Upper lobe of left lung (tissue), 4 donors: ENCODE data around the gene ZC3H7B.

ENCODE experiments used
- POLR2A ChIP-seq, 4 donors: fragments of 450-650 bp; IDR thresholded peaks; one replicate each; pipeline ENCODE4 v1.5.1; 2016 to 2017; ENCODE audit warnings: antibody characterized with exemption in 4 of 4, mild to moderate bottlenecking in 2 of 4
- TF ChIP-seq, protein P1 (sequence below), 6 experiments: fragments of 450-650 bp in 4 of 6; fragments of 200-600 bp in 2 of 6; sonication (generic) in 2 of 6; IDR thresholded peaks; one replicate each; pipeline ENCODE4 v1.5.1; 2016 to 2019; ENCODE audit warnings: antibody characterized with exemption in 6 of 6

DNA sequence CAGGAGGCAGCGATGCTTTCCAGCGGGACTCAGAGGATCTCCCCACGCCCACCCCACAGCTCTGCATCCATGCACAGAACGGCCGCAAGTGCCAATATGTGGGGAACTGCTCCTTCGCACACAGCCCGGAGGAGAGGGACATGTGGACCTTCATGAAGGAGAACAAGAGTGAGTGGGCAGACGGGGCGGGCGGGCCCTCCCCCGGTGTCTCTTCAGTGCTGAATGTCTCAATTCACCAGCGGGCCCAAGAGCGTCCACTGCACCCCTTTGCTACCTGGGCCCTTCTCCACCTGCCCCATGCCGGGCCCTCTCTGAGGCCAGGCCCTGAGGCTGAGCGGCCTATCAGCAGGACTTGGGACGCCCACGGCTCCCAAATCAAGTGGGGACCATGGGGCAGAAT is 54.6 kb downstream of the ZC3H7B start:
- TF ChIP-seq, protein P1, sequence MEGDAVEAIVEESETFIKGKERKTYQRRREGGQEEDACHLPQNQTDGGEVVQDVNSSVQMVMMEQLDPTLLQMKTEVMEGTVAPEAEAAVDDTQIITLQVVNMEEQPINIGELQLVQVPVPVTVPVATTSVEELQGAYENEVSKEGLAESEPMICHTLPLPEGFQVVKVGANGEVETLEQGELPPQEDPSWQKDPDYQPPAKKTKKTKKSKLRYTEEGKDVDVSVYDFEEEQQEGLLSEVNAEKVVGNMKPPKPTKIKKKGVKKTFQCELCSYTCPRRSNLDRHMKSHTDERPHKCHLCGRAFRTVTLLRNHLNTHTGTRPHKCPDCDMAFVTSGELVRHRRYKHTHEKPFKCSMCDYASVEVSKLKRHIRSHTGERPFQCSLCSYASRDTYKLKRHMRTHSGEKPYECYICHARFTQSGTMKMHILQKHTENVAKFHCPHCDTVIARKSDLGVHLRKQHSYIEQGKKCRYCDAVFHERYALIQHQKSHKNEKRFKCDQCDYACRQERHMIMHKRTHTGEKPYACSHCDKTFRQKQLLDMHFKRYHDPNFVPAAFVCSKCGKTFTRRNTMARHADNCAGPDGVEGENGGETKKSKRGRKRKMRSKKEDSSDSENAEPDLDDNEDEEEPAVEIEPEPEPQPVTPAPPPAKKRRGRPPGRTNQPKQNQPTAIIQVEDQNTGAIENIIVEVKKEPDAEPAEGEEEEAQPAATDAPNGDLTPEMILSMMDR (IDR thresholded peaks at IDR 0.05): no peak
- TF ChIP-seq POLR2A (IDR thresholded peaks at IDR 0.05): no peak
